ENCODE results near the gene BAIAP2.
"Not testable (repeated sequence)": the region's sequence is repeated elsewhere in the genome, so short reads cannot be mapped to it uniquely, and the experiment has no call there.

The BAIAP2 gene

GRCh38 chr17:81129711-81130367 lies 94.9 kb downstream of the BAIAP2 start:
- no peak for DNase-seq

DNA sequence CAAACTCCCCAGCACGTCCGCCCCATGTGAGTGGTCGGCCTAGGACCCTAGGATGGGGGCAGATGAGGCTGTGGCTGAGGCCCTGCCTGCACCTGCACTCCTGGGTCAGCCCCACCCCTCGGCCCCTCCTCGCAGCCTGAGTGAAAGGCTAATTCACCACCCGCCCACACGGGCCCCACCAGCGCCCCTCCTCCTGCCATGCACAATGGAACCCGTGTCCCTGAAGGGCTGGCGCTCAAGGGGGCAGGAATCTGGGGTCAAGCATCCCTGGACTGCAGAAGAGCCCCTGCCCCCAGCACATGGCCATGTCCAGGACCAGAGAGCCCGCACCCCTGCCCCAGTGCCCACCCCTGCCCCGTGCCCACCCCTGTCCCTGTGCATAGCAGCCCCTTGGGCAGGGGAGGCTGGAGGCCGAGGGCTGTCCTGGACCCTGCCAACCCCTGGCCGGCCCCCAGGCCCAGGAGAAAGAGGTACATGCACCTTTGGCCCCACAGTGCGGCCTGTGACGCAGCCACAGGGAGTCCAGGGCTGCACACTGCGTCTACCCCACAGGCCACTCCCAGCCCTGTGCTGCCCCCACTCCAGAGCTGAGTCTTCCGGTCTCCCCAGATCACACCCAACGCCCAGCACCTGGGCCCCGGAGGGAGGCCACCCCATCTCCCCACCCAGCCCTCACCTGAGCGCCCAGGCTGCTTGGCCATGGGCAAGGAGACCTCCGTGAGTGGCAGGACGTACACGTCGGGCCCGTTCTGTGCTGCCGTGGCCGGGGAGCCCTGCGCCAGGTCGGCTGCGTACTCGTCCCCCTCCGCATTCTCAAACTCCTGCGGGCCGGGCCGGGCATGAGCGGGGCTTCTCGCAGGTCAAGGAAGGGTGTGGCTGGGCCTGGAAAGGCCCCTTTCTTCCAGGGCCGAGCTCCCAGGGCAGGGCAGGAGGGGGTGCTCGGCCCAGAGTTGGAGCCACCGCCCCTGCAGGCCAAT lies 95.7 kb downstream of the BAIAP2 start:
- DNase-seq, result no peak

GRCh38 chr17:81131486-81132196 lies 96.7 kb downstream of the BAIAP2 start:
- DNase-seq, result no peak

- DNase-seq, result no peak
Observed at GRCh38 chr17:81132197-81132540, 97.2 kb downstream of the BAIAP2 start.

DNA sequence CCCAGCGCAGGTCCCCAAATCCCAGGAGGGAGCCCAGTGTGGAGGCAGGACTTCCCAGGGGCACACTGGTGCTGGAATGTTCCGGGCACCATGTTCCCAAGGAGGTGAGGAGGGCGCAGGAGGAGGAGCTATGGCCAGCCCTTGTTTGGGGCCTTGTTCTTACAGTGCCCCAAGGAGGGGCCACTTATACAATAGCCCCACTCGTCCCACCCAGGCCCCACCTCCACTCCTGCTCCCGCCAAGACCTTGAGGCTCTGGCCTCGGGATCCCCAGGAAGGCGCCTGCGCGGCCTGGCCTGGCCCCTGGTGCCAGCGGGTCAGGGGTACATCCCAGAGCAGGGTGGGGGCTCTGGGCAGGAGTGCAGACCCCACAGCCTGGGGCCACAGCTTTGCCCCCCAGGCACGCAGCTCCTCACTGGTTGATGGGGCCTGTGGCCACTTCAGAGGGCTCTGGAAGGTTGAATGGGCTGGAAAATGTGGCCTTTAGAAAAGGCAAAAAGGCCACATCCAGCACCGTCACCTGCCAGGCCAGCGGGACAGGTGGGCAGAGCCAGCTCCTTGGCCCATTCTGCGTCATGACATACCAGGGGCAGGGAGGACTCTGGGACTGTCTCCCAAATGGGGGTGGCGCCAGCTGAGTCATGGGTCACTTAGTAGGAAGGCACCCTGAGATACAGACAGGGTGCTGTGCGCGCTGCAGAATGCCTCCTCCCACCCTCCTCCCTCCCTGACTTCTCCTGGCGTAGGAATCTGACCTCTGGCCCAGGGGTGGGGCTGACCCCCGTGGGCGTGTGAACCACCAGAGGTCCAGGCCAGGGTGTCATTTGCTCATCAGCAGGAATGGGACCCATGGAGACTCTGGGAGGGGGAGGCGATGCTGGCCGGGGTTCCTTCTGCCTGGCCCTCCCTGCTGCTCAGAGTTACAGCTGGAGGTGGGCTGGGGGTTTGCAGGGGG lies 98.1 kb downstream of the BAIAP2 start:
- no peak for DNase-seq

GRCh38 chr17:81134064-81134781 lies 99.3 kb downstream of the BAIAP2 start:
- no peak for DNase-seq

DNA sequence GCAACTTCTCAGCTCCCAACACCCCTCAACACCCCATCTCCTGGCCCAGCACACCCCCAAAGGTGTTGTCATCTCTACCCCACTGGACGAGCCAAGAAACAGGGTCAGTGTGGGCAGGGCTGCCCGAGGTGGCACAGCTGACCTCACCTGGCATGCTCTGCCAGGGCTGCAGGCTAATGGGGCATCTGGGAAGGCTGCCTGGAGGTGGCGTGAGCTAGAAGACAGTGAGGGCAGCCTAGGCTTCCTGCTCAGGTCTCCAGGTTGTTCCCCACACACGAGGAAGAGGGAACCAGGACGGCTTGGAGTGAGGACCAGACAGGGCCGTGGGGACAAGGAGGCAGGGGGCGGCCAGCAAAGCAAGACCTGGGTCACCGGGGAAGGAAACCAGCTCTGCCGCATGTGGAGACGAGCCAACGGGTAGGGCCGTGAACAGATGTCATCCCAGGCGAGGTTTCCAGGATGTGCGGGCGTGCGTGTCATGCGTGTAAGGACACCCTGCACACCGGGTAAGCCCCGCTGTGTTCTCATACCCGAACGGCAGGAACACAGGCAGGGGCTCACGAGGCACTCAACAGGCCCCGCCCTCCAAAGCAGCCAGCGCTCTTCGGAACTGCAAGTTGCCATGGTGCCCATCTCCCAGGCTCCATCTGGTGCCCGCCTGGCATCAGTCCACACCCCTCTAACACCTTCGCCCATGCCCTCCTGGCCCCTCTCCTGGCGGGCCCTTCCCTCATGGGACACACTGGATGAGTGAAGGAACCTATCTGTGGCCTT lies 100.7 kb downstream of the BAIAP2 start:
- DNase-seq, result no peak

DNA sequence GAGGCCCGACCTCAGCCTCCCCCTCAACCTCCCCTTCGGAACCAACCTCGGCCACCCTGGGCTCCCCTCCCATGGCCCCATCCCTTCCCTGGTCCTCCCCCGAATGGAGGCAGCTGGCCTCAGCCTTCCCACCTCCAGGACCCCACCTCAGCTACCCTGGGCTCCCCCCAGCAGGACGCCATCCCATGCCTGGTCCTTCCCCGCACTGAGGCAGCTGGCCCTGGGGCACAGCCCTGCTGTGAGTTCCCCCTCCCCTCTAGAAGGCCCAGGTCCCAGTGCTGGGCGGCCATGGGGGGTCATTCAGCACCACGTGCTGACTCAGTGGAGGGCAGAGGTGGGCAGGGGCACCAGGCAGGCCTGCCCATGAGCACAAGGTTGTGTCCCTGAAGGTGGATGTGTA lies 101.4 kb downstream of the BAIAP2 start:
- no peak for DNase-seq

GRCh38 chr17:81137248-81137647 lies 102.3 kb downstream of the BAIAP2 start:
- DNase-seq, result no peak

- DNase-seq, result no peak
Observed at GRCh38 chr17:81138083-81138482, 103.1 kb downstream of the BAIAP2 start.

DNA sequence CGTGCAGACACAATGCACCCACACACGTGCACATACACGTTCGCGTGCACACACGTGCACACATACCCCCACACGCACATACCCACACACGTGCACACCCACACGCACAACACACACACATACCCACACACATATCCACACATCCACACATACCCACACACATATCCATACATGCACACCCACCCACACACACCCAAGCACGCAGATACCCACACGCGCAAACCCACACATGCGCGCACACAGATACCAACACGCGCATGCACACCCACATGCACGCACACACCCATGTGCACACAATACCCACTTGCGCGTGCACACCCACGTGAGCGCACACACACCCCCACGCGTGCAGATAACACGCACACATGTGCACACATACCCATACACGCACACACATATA lies 103.5 kb downstream of the BAIAP2 start:
- no peak for DNase-seq

GRCh38 chr17:81139428-81139827 lies 104.5 kb downstream of the BAIAP2 start:
- no peak for DNase-seq

DNA sequence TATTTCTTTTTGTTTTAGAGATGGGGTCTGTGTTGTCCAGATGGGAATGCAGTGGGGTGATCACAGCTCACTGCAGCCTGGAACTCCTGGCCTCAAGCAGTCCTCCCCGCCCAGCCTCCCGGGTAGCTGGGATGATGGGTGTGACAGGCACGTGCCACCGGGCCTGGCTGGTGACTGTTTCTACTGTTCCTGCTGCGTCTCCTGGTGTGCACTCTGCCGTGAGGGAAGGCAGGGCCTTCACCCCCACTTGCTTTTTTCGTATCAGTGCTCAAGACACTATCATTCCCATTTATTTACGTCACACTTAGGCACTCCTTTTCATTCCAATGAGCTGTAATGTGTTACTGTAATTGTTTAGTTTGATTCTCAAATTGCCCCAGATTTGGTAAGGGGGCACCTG lies 105.1 kb downstream of the BAIAP2 start:
- DNase-seq, result no peak

DNA sequence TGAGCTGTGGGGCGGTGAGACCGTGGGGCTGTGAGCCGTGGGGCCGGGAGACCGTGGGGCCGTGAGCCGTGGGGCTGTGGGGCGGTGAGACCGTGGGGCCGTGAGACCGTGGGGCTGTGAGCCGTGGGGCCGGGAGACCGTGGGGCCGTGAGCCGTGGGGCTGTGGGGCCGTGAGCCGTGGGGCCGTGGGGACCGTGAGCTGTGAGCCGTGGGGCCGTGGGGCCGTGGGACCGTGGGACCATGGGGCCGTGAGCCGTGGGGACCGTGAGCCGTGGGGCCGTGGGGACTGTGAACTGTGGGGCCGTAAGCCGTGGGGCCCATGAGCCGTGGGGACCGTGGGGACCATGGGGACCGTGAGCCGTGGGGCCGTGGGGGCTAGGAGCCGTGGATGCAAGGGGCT lies 105.7 kb downstream of the BAIAP2 start:
- no peak for DNase-seq

DNA sequence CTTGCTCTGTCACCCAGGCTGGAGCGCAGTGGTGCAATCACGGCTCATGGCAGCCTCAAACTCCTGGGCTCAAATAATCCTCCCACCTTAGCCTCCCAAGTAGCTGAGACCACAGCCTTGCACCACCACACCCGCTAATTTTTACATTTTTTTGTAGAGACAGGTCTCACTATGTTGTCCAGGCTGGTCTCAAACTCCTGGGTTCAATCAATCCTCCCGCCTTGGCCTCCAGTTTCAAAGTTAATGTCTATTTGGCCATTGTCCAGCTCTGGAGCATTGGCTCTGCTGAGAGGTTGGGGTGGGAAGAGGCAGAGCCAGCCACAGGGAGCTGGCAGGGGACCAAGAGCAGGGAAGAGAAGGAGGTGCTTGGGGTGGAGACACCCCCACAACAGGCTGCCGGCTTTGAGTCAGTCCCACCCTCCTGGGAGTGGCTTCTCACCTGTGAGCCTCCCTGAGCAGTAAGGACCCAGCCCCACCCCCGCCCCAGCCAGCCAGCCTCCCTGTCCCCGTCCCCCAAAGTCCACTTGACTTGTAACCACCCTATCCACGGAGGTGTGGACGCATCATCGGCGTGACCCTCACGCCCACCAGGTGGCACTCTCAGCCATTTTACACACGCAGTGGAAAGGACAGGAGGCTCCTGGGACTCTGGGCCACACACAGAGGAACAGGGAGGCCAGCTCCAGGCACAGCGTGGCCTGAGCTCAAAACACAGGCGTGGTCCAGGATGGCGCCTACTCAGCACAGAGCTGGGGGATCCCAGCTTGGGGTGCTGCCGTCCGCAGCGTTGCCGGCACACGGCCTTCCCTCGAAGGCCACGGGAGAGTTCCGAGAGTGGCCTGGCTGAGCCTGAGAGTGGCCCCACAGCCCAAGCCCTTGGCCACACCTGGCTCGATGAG lies 107.6 kb downstream of the BAIAP2 start:
- no peak for DNase-seq

- DNase-seq, result no peak
Observed at GRCh38 chr17:81143200-81143527, 108.2 kb downstream of the BAIAP2 start.

GRCh38 chr17:81143717-81144422 lies 108.9 kb downstream of the BAIAP2 start:
- no peak for DNase-seq

GRCh38 chr17:81144423-81144781 lies 109.5 kb downstream of the BAIAP2 start:
- DNase-seq, result no peak

DNA sequence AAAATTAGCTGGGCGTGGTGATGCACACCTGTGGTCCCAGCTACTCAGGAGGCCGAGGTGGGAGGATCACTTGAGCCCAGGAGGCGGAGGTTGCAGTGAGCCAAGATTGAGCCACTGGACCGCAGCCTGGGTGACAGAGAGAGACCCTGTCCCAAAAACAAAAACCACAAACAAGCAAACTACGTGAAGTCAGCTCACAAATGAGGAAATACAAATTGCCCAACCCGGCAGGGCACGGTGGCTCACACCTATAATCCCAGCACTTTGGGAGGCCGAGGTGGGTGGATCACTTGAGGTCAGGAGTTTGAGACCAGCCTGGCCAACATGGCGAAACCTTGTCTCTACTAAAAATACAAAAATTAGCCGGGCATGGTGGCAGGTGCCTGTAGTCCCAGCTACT lies 111.3 kb downstream of the BAIAP2 start:
- DNase-seq, result not testable (repeated sequence)

Measured in SIG-M5 (cell line).